Ovary (tissue), 9 donors: ENCODE results near the gene COL4A3. TPM values are rescaled to one million over a fixed set of nuclear protein-coding genes. Genes with fewer than 3 reads are reported as not detected.

Experiments
- DNase-seq, 5 donors: peaks; one replicate each; pipeline ENCODE4 v3.0.0-alpha.2; 2019 to 2020
- H3K27ac ChIP-seq, 2 donors: fragments of 200-600 bp; one replicate each; pipeline versions ENCODE4 v1.5.1 to v1.8.0; 2019 to 2022
- H3K27me3 ChIP-seq: fragments of 200-600 bp; one replicate; pipeline ENCODE4 v1.8.0; 2022
- H3K36me3 ChIP-seq: fragments of 200-600 bp; sonication (generic); one replicate; pipeline ENCODE4 v1.5.1; 2019
- H3K4me1 ChIP-seq: one replicate; pipeline ENCODE4 v1.8.1; 2013; ENCODE audit warnings: mild to moderate bottlenecking, moderate library complexity; ENCODE audit not compliant: insufficient read depth
- H3K4me3 ChIP-seq: fragments of 200-600 bp; sonication (generic); one replicate; pipeline ENCODE4 v1.5.1; 2017
- H3K9me3 ChIP-seq, 2 donors: fragments of 200-600 bp in 1 of 2; sonication (generic) in 1 of 2; one replicate each; pipeline versions ENCODE4 v1.5.1 to v1.8.1; 2013 to 2019; ENCODE audit warnings: mild to moderate bottlenecking in 1 of 2, moderate library complexity in 1 of 2
- CTCF ChIP-seq, 3 donors: fragments of 450-650 bp in 2 of 3; fragments of 200-600 bp in 1 of 3; IDR thresholded peaks; one replicate each; pipeline versions ENCODE4 v1.5.1 to v1.8.0; 2016 to 2022; ENCODE audit warnings: antibody characterized with exemption in 3 of 3, mild to moderate bottlenecking in 1 of 3
- EP300 ChIP-seq: sonication (generic); formaldehyde crosslinking; IDR thresholded peaks from one replicate; pipeline ENCODE4 v1.6.1; 2017; ENCODE audit warnings: antibody characterized with exemption
- POLR2A ChIP-seq: fragments of 450-650 bp; IDR thresholded peaks from one replicate; pipeline ENCODE4 v1.6.1; 2017; ENCODE audit warnings: antibody characterized with exemption, mild to moderate bottlenecking, moderate library complexity
- WGBS, 3 donors: extraction: QIAGEN DNeasy Blood & Tissue Kit in 1 of 3; methylation state at CpG; one replicate each; pipeline versions ENCODE4 v1.1.5 to v1.1.7; 2013 to 2017; 5-methylcytosine and 5-hydroxymethylcytosine counted together
- intact Hi-C, 4 donors: fragments of 100-400 bp; cut with DNase I; formaldehyde crosslinking; loops; one replicate each; pipeline versions ENCODE4 v1.11.0 to v1.15.1; 2022 to 2023
- polyA plus RNA-seq, 2 donors: library from polyadenylated mRNA; stranded (reverse); fragments of 200-250 nt in 1 of 2; fragments of 350-450 nt in 1 of 2; fragmentation: Illumina TruSeq in 1 of 2; extraction: RNeasy Lipid Tissue Mini Kit (QIAGEN cat#74804) in 1 of 2; gene quantifications; one replicate each; pipeline ENCODE4 v1.2.3, GENCODE V29; 2013 to 2014
- total RNA-seq, 7 donors: library from RNA; depleted of rRNA in 2 of 7; stranded (reverse); fragments of >200 nt in 2 of 7; fragmentation: NEBNext Ultra II Directional in 3 of 7; extraction: Animal tissue kit (Norgen Biotek cat#: 25700) in 3 of 7; gene quantifications; one replicate each; pipeline versions ENCODE4 v1.1.0 to v1.2.4, GENCODE V29; 2016 to 2023
- donor health status: DM: no; HTN: no; CAD: no; lungs with moderate emphysema.
- donor health status: DM: no; HTN: no; CAD: no.
- donor health status: Bipolar disorder and iron deficiency.
- donor health status: DM: yes; HTN: yes; CAD: no.
- donor health status: DM: no; HTN: no; CAD: no.
- donor health status: DM: yes; HTN: yes; CAD: no.

COL4A3 gene
- total and polyA plus RNA-seq, 9 donors: 0.47 to 14.1 (median 2.9) TPM

DNA sequence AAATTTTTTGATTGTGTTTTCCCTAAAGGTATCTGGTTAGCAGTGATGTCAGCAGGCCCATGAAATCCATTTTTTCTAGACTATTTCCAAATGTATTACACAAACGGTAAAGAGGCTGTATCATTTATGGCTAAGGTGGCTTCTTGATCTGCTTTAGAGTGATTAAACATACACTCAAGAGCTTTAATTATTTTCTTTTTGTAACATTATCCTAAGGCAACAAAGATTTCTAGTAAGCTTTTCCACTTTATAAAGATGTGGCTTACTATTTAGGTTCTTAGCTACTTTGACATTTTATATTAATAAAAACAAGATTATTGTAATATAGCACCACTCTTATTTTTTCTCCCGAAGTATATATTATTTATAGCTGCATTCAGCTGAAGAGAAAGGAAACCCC is 177.1 kb downstream of the COL4A3 start:
- TF ChIP-seq EP300: no peak
- TF ChIP-seq CTCF (IDR thresholded peaks at IDR 0.05): no peak
- no peaks in the 10 kb centered on the region for H3K4me1 ChIP-seq
- H3K27me3 ChIP-seq: no peaks in the 10 kb centered on the region
- no peak overlapping the region for H3K27ac ChIP-seq
- H3K36me3 ChIP-seq: no peaks in the 10 kb centered on the region
- intact Hi-C loops: no loop called here
- WGBS, 3 donors: 86 to 92% (median 89%) methylated on average over 2 of the region's 2 CpGs
- DNase-seq: no peak
- H3K4me3 ChIP-seq: no peak overlapping the region
- H3K9me3 ChIP-seq: no peaks in the 10 kb centered on the region

DNA sequence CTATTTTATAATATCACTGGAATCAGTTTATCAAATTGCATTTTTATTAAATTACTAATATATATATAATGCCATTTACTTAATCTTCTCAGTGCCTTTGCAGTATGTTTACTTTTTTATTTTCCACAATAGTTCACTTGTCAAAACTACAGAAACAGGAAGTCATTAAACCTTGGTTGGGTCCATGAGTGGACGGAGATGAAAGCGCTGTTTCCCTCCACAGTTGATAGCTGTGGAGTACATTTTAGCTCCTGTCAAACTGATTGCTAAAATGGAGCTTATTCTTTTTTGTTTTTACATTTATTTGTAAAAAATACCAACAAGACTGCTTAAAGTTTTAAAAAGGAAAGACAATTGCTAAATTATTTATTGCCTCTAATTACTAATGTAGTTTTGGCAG is 179.8 kb downstream of the COL4A3 start:
- H3K4me3 ChIP-seq: no peak overlapping the region
- intact Hi-C loops: no loop called here
- WGBS, 3 donors: 82 to 93% (median 91%) methylated on average over 2 of the region's 2 CpGs
- no peaks in the 10 kb centered on the region for H3K36me3 ChIP-seq
- H3K4me1 ChIP-seq: no peaks in the 10 kb centered on the region
- no peak overlapping the region for H3K27ac ChIP-seq
- H3K9me3 ChIP-seq: no peaks in the 10 kb centered on the region
- TF ChIP-seq EP300: no peak
- no peak for TF ChIP-seq CTCF (IDR thresholded peaks at IDR 0.05)
- no peak for TF ChIP-seq POLR2A
- no peaks in the 10 kb centered on the region for H3K27me3 ChIP-seq
- no peak for DNase-seq

DNA sequence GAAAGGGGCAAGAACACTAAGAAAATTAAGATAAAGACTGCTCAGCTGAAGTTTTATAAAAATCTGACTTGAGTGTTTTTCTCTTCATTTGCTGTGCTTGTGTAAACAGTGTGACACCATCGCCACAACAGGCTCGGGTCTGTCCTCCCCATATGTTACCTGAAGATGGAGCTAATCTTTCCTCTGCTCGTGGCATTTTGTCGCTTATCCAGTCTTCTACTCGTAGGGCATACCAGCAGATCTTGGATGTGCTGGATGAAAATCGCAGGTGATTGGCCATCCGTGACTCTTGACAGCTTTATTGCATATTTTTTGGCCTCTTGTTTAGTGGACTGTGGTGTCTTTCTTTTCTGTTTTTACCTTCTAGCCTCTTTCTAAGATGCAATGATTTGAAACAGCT is 182.7 kb downstream of the COL4A3 start:
- DNase-seq: no peak
- Histone ChIP-seq H3K27ac (no peak overlapping the region), H3K36me3 (no peaks in the 10 kb centered on the region), H3K9me3 (no peaks in the 10 kb centered on the region), H3K4me3 (no peak overlapping the region), H3K27me3 (no peaks in the 10 kb centered on the region), H3K4me1 (no peaks in the 10 kb centered on the region)
- WGBS, 3 donors: 74 to 77% (median 74%) methylated on average over 7 of the region's 7 CpGs
- TF ChIP-seq CTCF (IDR thresholded peaks at IDR 0.05) (no peak), EP300 (no peak), POLR2A (no peak)
- intact Hi-C loops: no loop called here

- TF ChIP-seq CTCF (IDR thresholded peaks at IDR 0.05) (no peak), POLR2A (no peak)
- Histone ChIP-seq H3K4me1 (no peaks in the 10 kb centered on the region), H3K36me3 (no peaks in the 10 kb centered on the region), H3K27me3 (no peaks in the 10 kb centered on the region), H3K9me3 (no peaks in the 10 kb centered on the region), H3K4me3 (no peak overlapping the region), H3K27ac (no peak overlapping the region)
- 66 to 77% (median 74%) methylated on average over 2 of the region's 2 CpGs for WGBS, 3 donors
- no peak for DNase-seq
- intact Hi-C loops: no loop called here
These were observed 183.9 kb downstream of the COL4A3 start for GRCh38 chr2:227348324-227348723.
